NCI-H774 (cell line): ENCODE data around the gene RAB26.
"Not testable (repeated sequence)": the region's sequence is repeated elsewhere in the genome, so short reads cannot be mapped to it uniquely, and the experiment has no call there.

Experiments
- DNase-seq: peaks from one replicate; lab custom pipeline; 2025; lab: John Stamatoyannopoulos, UW

RAB26 gene, protein sequence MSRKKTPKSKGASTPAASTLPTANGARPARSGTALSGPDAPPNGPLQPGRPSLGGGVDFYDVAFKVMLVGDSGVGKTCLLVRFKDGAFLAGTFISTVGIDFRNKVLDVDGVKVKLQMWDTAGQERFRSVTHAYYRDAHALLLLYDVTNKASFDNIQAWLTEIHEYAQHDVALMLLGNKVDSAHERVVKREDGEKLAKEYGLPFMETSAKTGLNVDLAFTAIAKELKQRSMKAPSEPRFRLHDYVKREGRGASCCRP

DNA sequence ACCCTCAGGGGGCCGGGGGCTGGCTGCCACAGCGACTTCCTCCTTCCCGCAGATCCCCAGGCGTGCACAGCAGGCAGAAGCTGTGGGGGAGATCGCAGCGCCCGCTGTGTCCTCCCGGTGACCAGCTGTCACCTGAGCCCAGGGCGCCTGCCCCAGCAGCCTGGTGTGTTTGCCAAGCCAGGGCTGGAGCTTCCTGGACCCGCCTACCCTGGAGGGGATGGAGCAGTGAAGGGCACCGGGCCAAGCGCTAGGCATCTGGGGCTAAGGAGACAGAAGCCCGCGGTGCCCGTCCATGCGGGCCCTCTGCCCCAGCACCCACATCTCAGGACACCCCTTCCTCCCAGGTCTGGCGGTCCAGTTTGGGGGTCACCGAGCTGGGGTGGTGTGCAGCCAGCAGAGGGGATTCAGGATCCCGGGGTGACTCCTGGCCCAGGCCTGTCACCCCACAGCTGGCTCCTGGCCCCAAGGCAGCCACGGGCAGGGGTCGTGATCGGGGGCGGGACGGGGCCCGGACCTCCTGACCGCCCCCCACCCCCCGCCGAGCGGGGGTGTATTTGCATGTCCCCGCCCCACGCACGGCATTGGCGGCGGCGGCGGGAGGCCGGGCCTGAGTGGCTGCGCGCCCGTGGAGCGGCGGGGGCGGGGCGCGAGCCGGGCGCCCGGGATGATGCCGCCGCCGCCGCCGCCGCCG is at the start of gene RAB26:
TSS of gene RAB26 (plus strand) at position 645 of the 691 bp plus-strand sequence. CDS start 159 bp downstream, outside the sequence.
- peak; percentile 73 for DNase-seq

DNA sequence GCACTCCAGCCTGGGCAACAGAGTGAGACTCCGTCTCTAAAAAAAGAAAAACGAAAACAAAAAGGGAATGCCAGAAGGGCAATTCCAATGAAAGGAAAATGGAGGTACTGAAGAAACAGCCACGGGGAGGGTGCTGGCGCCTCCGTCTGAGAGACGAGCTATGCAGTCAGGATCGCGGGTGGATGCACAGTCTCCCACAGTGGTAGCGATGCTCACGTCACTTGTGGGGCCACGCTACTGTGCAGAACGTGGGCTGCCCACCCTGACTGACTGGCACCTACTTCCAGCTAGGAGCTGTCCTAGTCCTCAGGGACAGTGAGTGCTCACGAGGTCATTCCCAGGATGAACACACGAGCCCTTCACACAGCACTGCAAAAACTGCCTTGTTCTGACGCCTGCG is 46.8 kb upstream of the RAB26 start:
- not testable (repeated sequence) for DNase-seq

DNA sequence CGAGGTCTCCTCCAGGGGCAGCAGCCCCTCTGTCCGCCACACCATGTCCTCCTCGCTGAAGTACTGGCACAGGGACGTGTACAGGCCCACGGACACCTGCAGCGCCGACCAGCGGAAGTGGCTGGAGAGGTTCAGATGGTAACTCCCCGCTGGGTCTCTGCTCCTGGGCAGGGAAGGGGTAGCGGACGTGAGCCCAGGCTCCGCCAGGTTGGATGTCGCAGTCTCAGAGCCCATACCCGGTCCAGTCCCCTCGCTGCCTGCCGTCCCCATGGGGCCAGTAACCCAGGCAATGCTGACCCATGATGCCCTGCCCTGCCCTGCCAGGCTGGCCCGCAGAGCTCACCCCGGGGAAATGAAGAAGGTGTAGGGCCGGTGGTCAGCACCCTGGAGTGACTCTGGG is 46.0 kb upstream of the RAB26 start:
- DNase-seq, result no peak

DNA sequence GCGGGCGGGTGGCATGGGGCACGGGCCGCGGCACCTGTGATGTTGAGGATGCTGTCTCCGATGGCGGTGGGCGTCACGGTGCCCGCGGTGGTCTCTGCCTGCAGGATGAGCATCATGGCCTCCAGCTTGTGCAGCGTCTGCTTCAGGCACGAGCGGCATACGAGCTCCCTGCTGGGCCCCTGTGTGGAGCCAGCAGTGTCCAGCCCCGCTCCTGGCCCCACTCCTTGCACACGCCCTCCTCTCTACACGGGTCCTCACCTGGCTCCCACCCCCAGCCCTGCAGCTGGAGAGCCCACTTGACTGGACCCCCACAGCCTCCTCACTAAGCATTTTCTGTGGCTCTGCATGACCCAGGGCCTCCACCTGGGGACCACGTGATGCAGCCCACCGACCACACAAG is 44.0 kb upstream of the RAB26 start:
- not testable (repeated sequence) for DNase-seq

DNA sequence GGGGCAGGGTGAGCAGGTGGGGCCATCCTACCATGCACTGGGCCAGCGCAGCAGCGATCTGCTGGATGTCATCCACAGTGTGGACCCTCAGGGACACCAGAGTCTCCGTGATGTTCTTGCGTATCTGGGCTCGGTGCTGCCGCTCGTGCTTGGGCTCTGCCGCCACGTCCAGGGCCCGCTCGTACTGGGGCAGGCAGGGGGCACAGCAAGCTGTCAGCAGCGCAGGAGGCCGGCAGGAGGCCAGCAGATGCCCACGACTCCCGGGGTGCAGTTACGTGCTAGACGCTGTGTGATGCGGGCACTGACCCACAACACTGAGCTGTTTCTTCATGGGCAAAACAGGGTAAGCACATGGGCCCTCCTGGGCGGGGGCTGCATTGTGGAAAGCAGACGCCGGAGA is 43.1 kb upstream of the RAB26 start:
- not testable (repeated sequence) for DNase-seq

DNA sequence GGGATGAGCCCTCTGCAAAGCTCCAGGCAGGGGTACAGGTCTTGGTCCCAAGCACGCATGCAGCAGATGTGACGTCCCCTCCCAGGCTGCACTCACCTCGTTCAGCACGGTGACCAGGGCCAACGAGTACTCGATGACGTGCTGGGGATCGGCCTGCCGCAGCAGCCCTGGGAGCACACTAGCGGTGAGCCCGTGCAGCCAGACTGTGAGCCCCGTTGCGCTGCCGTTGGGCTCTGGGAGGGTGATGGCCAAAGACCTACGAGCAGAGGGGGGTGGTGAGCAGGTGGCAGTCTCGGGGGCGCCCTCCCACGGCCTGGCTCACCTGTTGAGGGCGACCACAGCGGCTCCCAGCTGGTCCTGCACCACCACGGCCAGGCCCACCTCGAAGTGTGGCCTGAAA is 42.7 kb upstream of the RAB26 start:
- not testable (repeated sequence) for DNase-seq

DNA sequence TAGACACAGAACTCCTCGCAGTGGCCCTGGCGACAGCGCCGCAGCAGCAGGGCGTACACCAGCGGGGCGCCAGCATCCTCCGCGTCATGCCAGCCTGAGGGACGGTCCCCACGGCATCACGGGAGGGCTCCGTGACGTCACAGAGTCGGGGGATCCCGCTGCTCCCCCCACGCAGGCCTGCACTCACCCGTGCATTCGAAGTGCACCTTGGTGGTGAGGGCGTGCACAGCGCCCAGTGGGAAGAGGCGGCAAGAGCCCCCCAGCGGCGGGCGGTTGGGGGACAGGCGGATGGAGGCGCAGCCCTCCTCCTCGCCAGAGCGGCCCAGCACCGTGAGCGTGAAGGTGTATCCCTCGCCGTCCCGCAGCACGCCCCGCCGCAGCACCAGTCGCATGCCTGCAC is 42.2 kb upstream of the RAB26 start:
- DNase-seq, result not testable (repeated sequence)

DNA sequence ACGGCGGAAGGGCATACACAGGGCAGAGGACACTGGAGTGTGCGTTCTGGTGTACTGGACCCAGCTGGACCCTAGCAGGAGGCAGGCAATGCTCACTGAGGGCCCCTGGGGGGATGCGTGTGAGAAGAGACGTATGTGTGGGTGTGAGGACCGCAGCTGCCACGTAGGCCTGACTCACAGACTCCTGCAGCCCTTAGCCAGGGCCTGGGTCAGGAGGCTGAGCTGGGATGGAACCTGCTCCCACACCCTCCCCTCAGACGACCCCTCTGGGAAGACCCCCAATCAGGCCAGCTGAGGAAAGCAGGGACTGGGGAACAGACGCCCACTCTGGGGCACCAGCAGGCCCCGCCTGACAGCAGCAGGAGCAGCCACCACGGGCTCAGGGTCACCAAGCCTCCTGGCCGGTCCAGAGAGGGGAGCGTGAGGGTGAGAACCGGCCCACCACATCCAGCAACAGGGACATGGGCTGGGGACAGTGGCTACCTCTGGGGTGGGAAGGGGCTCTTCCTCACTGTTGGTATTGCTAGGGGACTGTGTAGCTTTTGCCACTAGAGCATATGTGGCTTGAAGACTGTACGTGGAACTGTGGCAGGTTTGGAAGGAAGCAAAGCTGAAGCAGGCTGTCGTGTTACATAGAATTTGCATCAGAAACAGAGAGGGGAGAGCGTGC is 41.2 kb upstream of the RAB26 start:
- not testable (repeated sequence) for DNase-seq

DNA sequence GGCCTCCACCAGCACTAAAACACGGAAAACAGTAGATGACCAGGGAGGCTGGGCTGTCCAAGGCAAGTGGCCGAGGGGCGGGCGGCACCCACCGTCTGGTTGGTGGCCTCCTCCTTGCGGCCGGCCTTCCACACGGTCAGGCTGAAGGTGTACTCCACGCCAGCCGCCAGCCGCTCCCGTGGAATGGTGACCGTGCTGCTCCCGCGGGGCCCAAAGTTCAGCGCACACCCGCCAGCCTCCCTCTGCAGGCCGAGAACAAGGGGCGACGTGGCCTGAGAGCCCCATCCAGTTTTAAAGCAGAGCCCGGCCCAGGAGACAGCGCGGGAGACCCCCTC is 40.7 kb upstream of the RAB26 start:
- DNase-seq, result not testable (repeated sequence)

DNA sequence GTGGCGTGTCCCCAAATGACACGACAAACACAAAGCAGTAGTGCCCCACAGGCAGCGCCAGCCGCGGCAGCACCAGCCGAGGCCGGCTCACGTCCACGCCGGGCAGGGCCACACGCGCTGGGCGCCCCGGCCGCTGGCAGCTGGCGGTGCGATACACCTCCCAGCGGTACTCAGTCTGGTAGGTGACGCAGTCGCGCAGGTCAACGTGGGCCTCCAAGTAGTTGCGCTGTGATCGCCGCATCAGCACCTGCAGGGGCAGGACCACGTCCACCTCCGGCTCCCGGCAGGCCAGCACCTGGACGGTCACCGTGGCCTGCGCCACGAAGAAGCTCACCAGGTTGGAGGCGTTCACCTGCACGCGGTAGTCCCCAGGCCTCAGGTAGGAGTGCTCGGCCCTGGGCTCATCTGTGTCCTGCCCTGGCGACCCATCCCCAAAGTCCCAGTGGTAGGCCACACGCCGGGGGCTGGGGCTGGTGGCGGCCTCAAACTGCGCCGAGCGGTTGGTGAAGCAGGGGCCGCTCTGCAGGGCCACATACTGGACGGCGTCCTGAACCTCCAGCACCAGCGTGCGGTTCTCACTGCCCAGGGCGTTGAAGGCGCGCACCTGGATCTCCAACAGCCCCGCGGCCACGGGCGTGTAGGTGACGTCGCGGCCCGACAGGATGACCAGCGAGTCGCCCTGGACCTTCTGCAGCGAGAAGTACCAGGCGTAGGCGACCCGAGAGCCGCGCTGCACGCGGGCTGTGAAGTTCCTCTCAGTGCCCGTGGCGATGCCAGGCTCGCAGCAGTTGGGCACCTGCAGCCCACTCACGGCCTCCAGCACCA is 39.8 kb upstream of the RAB26 start:
- DNase-seq, result not testable (repeated sequence)

DNA sequence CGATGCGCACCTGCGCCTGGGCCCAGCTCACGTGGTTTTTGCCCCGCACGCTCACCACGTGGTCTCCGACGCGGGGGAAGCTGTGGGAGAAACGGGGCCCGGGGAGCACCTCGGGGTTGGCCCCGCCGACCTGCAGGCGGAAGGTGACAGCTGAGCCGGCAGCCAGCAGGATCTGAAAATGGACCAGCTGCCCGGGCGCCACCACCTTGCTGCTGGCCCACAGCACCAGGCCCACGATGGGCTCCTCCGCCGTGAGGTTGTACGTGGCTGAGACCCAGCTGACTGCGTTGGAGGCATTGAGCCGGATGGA is 39.2 kb upstream of the RAB26 start:
- DNase-seq, result not testable (repeated sequence)

DNA sequence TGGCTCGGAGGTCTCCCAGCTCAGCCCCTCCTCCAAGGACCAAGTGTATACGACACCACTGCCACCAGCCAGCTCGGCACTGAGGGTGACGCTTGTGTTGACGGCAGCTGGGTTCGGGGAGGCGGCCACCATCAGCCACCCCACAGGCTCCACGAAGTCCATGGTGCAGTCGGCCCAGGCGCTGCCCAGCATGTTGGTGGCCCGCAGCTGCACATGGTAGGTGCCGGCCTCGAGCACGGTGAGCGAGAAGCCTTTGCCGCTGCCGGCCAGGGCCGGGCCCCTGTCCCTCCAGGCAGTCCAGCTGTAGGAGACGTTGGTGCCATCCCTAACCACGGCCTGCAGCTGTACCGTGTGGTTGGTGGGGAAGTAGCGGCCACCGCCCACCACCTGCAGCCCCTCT is 38.6 kb upstream of the RAB26 start:
- not testable (repeated sequence) for DNase-seq

DNA sequence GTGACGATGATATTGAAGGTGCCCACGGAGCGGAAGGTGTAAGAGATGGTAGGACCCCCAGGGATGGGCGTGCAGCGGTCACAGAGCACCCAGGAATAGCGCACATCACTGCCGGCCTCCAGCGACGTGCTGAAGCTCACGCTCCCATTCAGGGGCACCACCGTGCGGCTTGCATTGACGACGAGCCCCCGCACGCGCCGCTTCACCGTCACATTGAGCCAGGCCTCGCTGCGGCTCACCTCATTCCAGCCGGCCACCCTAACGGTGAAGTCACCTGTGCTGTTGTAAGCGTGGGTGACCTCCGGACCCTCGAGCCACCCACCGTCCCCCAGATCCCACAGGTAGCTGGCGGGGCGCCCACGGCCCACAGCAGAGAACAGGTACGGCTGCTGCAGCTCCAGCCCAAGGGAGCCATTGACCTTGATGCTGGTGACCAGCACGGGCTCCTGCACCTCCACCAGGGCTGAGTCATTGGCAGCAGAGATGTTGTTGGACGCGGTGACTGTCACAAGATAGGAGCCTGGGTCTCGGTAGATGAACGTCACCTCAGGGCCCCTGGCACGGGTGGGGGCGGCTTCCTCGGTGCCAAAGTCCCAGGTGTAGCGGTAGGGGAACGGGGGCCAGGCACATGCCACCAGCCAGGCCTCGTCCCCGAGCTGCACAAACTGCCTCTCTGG is 38.0 kb upstream of the RAB26 start:
- not testable (repeated sequence) for DNase-seq

DNA sequence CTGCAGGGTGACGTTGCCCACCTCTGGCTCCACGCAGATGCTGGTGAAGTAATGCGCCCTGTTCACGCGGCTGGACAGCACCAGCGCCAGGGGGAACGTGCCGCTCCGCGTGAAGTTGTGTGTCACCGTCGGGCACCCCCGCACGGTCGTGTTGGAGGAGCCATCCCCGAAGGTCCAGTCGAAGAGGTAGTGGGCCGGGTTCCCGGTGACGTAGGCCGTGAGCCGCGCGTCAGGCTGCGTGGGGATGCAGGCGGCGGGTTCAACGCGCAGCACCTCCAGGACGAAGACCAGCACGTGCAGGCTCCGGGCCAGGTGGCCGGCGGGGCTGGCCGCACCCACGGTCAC is 37.4 kb upstream of the RAB26 start:
- not testable (repeated sequence) for DNase-seq

DNA sequence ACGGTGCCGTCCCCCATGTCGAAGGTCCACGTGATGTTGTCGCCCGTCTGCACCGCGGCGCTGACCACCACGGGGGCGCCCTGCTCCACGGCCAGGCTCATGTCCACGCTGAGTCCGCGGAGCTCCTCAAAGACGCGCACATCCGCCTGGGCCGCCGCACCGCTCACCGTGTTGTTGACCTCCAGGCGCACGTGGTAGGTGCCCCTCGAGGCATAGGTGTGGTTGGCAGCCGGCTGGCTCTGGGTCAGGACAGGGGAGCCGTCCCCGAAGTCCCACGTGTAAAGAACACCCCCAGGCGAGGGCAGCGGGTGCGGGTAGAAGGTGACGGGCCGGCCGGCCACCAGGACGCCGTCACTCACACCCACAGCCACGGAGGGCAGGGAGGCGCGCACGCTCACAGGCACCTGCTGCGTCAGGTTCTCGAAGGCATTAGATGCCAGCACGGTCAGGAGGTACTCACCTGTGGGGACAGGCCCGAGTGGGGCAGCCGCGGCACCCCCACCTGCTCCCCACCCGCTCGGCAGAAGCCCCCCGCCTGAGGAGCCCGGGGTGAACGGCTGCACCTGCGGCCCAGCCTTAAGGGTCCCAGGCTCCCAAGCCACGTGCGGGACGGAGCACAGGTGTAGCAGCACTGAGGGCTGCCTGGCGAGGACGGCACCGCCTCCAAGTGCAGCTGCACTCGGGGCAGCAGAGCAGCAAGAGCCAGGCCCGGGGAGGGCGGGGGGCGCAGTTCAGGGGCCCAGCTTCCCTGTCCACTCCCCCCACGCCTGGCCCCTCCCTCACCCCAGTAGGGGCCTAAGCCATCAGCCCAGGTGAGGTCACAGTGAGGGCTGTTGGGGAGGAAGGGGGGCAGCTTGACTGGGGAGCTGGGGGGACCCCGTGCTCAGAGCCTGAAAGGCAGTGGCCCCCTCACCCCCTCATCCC is 36.8 kb upstream of the RAB26 start:
- DNase-seq, result not testable (repeated sequence)

DNA sequence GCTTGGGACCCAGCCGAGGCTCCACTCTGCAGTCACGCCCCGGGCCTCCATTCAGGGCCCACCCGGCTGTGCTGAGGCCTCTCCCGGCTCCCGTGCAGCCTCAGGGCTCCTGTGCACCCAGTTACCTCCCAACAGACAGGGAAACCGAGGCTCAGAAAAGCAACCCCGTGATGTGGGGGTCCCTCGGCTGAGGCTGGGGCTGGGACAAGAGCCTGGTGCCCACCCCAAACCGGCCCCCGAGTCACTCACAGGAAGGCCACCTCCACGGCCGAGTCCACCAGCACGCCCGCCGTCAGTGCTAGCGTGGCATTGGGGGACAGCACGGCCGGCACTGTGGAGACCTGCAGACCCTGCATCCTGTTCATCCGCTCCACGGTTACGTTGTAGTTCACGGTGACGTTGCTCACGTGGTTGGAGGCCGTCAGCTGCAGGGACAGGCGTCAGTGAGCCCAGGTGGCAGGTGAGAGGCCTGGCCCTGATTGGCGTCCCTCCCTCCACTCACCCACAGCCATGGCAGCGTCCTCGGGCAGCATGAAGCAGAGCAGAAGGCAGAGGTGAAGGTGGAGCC is 35.8 kb upstream of the RAB26 start:
- DNase-seq, result not testable (repeated sequence)

DNA sequence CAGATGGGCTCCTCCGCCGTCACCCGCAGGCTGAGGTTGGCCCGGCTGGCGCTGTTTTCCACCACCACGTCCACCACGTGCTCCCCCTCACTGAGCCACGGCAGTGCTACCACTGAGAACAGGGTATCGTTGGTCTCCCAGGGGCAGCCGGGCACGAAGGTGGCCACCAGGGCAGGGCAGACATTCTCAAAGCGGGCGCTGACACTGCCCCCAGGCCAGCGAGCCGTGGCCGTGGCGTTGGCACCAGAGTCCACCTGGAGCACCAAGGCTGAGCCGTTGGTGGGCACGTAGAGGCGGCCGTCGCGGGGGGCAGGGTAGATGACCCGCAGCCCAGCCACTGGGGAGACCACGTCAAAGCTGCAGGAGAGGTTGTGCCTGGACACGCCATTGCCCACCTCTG is 34.2 kb upstream of the RAB26 start:
- DNase-seq, result not testable (repeated sequence)

DNA sequence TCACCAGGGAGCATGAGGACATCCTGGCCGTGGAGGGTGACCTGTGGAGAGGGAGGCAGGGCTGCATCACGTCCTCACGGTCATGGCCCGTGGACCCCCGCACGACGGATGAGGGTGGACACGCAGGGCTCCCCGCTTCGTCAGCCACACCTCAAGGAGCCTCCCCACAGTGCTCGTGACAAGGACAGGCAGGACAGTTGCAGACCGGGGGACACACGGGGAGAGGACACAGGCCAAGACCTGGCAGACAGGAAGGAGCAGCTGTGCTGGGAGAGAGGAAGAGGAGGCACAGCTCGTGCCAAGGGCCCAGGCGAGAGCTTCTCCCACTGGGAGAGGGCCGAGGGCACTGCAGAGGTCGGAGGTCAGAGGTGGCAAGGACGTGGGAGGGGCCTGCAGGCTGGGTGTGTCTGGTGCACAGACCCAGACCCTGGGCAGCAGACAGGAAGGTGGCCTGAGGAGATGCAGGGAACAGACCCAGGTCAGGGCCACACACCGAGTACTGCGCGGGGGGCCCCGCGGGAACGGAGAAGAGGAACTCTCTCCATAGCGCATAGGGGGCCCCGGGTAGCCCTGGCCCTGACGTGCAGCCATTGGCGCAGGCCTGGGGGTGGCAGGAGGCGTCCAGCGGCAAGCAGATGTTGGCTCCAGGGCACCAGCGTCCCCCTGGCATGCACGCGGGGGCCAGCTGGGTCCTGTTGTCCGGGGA is 33.4 kb upstream of the RAB26 start:
- not testable (repeated sequence) for DNase-seq

DNA sequence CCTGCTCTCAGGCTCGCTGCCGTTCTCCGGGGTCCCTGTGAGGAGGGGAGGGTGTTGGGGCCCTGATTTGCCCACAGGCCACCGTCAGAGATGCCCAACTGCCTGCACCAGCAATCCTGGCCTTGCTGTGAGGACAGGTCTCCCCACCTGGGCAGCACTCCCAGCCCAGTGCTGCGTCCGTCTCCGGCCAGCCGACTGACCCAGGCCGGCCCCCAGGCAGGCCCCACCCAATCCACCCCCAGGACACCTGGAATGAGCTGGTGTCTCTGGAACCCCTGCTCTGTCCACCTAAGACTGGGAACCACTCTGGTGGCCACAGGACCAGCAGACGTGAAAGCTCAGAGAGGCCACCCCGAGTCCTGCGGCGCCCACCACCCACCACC is 32.8 kb upstream of the RAB26 start:
- no peak for DNase-seq

DNA sequence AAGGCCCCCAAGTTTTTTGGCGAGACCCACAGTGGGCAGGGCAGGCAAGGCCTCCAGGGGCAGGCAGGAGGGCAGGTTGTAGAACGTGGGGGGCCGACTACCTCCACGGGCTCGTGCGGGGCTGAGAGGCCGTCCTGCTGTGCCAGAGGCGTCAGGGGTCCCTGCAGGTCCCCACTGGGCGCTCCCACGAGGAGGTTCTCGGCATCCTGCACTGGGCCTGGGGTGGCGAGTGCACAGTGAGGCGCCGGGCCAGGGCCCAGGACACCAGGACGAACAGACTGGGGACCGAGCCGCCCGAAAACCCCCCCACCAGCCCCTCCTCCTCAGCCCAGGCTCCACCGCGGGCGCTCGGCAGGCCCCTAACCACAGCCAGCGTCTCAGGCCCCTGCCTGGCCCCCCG is 32.0 kb upstream of the RAB26 start:
- DNase-seq, result not testable (repeated sequence)
